Measurements from ENCODE around the gene CPN1. TPM values are rescaled to one million over a fixed set of nuclear protein-coding genes. Genes with fewer than 3 reads are reported as not detected.

CPN1 gene
- total RNA-seq, 1 experiment from 2014 or later: 0.12 TPM

GRCh38 chr10:100106865-100107264 is 25.2 kb upstream of the CPN1 start:
- ATAC-seq (no peak), DNase-seq (ENCODE audit: low read depth, low spot score) (no peak)
- RAD21 ChIA-PET (ENCODE audit: low non-redundant PET in 1 of 2, low total read pairs in 2 of 2, uncharacterized antibody in 2 of 2, unreplicated experiment in 2 of 2): no interaction called here
- Histone ChIP-seq H3K79me2 (ENCODE audit: insufficient read depth, low read length) (no peaks in the 10 kb centered on the region), H2AFZ (ENCODE audit: low read depth, low read length, poor library complexity, severe bottlenecking) (no peak overlapping the region), H3K9ac (ENCODE audit: low read length) (no peak overlapping the region), H3K27ac (ENCODE audit: low read depth, low read length) (no peak overlapping the region), H3K36me3 (ENCODE audit: control insufficient read depth in 1 of 2, insufficient read depth in 2 of 2, low read length in 2 of 2) (no peaks in the 10 kb centered on the region), H3K27me3 (ENCODE audit: insufficient read depth, low read length) (no peaks in the 10 kb centered on the region), H3K4me3 (replicated peaks in 1 of 2; ENCODE audit: low read depth in 1 of 2, low read length in 2 of 2) (no peak overlapping the region), H3K9me3 (ENCODE audit: control insufficient read depth in 1 of 2, insufficient read depth in 1 of 2, low read depth in 1 of 2, low read length in 2 of 2) (0 out of 4 replicates have a peak, but pooled peaks cover 0 to 3% of the 10 kb centered on the region in 2 experiments), H3K4me2 (ENCODE audit: low read length) (no peak overlapping the region), H3K9me2 (ENCODE audit: insufficient read depth) (no peaks in the 10 kb centered on the region), H4K20me1 (ENCODE audit: insufficient read depth) (no peaks in the 10 kb centered on the region), H3K4me1 (ENCODE audit: control insufficient read depth in 1 of 2, insufficient read depth in 2 of 2, low read length in 2 of 2) (peaks cover 6 to 19% of the 10 kb centered on the region in 2 experiments; a peak in 3 of 4 replicates)
- TF ChIP-seq EGR1 (IDR thresholded peaks at IDR 0.05; ENCODE audit: low read depth) (no peak), CTCF (IDR thresholded peaks at IDR 0.05 in 2 of 3, conservative IDR thresholded peaks at IDR 0.05 in 1 of 3; ENCODE audit: borderline replicate concordance in 1 of 3, insufficient read depth in 1 of 3, low read depth in 2 of 3, low read length in 2 of 3) (no peak), CBX3 (IDR thresholded peaks at IDR 0.05; ENCODE audit: low read depth) (no peak), YY1 (IDR thresholded peaks at IDR 0.05; ENCODE audit: extremely low read depth, insufficient replicate concordance, low read depth, low read length) (no peak), TCF7L2 (IDR thresholded peaks at IDR 0.05; ENCODE audit: borderline replicate concordance, extremely low read depth, insufficient read depth, insufficient read length) (no peak), RAD21 (IDR thresholded peaks at IDR 0.05; ENCODE audit: low read depth) (no peak), ATF3 (IDR thresholded peaks at IDR 0.05) (no peak), SRF (IDR thresholded peaks at IDR 0.05; ENCODE audit: low read depth) (no peak), POLR2A (IDR thresholded peaks at IDR 0.05; ENCODE audit: borderline replicate concordance, extremely low read depth, insufficient read depth, insufficient read length) (no peak), SP1 (IDR thresholded peaks at IDR 0.05; ENCODE audit: low read depth) (no peak)
- CTCF ChIA-PET: interaction anchor here (0.8 kb wide), 1 partner anchor 411 kb away, joined by 3 read pairs; no protein-coding TSS in a partner anchor
- no TSS peak for BruUV-seq (replicated peaks)
- POLR2A ChIA-PET: no interaction called here
- intact Hi-C loops (cut with micrococcal nuclease): no loop called here
